CD4-positive, alpha-beta T cell treated with Interleukin-17A for 1 hour (primary cell): Measurements from ENCODE around the gene AURKA.
A peak's percentile ranks its signal among the peaks of the same experiment; 100 is the strongest.

Experiments
- DNase-seq: peaks from one replicate; pipeline ENCODE4 v3.0.0-alpha.2; 2020

The AURKA gene

GRCh38 chr20:56392132-56392880 lies at the start of gene AURKA, which contains the start of gene CSTF1:
AURKA (minus strand) TSS chr20:56392215; CDS start chr20:56388197, 4,018 bp downstream.
CSTF1 (plus strand) TSS chr20:56392645; CDS start chr20:56395553, 2,908 bp downstream.
- DNase-seq = peak; percentile 100

- DNase-seq = peak; percentile 77
Measured at GRCh38 chr20:56440346-56441007, 48.5 kb upstream of the AURKA start.

- DNase-seq = no peak
Measured at GRCh38 chr20:56439771-56440291, 47.8 kb upstream of the AURKA start.

GRCh38 chr20:56438284-56438683 lies 46.3 kb upstream of the AURKA start:
- no peak for DNase-seq

- DNase-seq = no peak
Measured at GRCh38 chr20:56437196-56437960, 45.4 kb upstream of the AURKA start.

GRCh38 chr20:56433880-56434255 lies 41.9 kb upstream of the AURKA start:
- peak; percentile 44 for DNase-seq

GRCh38 chr20:56433221-56433879 lies 41.3 kb upstream of the AURKA start:
- no peak for DNase-seq

- DNase-seq = no peak
Measured at GRCh38 chr20:56431471-56431870, 39.5 kb upstream of the AURKA start.

- no peak for DNase-seq
Measured at GRCh38 chr20:56430957-56431356, 38.9 kb upstream of the AURKA start.

GRCh38 chr20:56430461-56430860 lies 38.4 kb upstream of the AURKA start:
- no peak for DNase-seq

- DNase-seq = no peak
Measured at GRCh38 chr20:56429941-56430340, 37.9 kb upstream of the AURKA start.

- DNase-seq = no peak
Measured at GRCh38 chr20:56429502-56429901, 37.5 kb upstream of the AURKA start.

GRCh38 chr20:56428881-56429280 lies 36.9 kb upstream of the AURKA start:
- no peak for DNase-seq

- DNase-seq = no peak
Measured at GRCh38 chr20:56428410-56428809, 36.4 kb upstream of the AURKA start.

- no peak for DNase-seq
Measured at GRCh38 chr20:56427797-56428196, 35.8 kb upstream of the AURKA start.

- no peak for DNase-seq
Measured at GRCh38 chr20:56426926-56427325, 34.9 kb upstream of the AURKA start.

GRCh38 chr20:56426026-56426425 lies 34.0 kb upstream of the AURKA start:
- no peak for DNase-seq

- DNase-seq = no peak
Measured at GRCh38 chr20:56424931-56425330, 32.9 kb upstream of the AURKA start.

- DNase-seq = no peak
Measured at GRCh38 chr20:56423886-56424285, 31.9 kb upstream of the AURKA start.

GRCh38 chr20:56423211-56423610 lies 31.2 kb upstream of the AURKA start:
- DNase-seq = no peak

- DNase-seq = no peak
Measured at GRCh38 chr20:56422824-56423189, 30.8 kb upstream of the AURKA start.

GRCh38 chr20:56422076-56422823 lies 30.2 kb upstream of the AURKA start:
- no peak for DNase-seq
